HL-60 (cell line): ENCODE data around the gene UAP1.

Experiments
- DNase-seq, 2 experiments: peaks; one replicate each; pipeline ENCODE4 v3.0.0-alpha.2; 2010 to 2020; ENCODE audit warnings: low read depth in 1 of 2, low spot score in 1 of 2
- H3K27ac ChIP-seq: fragments of 250-450 bp; sonication (Bioruptor Pico); replicated peaks from 2 replicates; pipeline ENCODE4 v1.5.1; 2020; ENCODE audit warnings: mild to moderate bottlenecking, moderate library complexity
- H3K27me3 ChIP-seq: fragments of 250-450 bp; sonication (Bioruptor Pico); 2 replicates; pipeline ENCODE4 v1.5.1; 2021; ENCODE audit warnings: mild to moderate bottlenecking, moderate library complexity; ENCODE audit not compliant: insufficient read depth, poor library complexity, severe bottlenecking
- H3K4me3 ChIP-seq: replicated peaks from 2 replicates; pipeline ENCODE4 v1.5.1; 2011; ENCODE audit warnings: mild to moderate bottlenecking, control low read depth, low read length; ENCODE audit not compliant: insufficient read depth
- CTCF ChIP-seq: IDR thresholded peaks from one replicate; pipeline ENCODE4 v1.5.1; 2011; ENCODE audit warnings: low read length, control low read depth, inconsistent platforms; ENCODE audit not compliant: insufficient read depth
- GABPA ChIP-seq: IDR thresholded peaks from 2 replicates; pipeline ENCODE4 v1.6.1; 2012; ENCODE audit warnings: low read depth
- POLR2AphosphoS5 ChIP-seq: IDR thresholded peaks from 2 replicates; pipeline ENCODE4 v1.6.1; 2012; ENCODE audit warnings: low read depth
- REST ChIP-seq: IDR thresholded peaks from 2 replicates; pipeline ENCODE4 v1.6.1; 2012; ENCODE audit warnings: low read depth; ENCODE audit not compliant: insufficient replicate concordance
- SPI1 ChIP-seq: IDR thresholded peaks from 2 replicates; pipeline ENCODE4 v1.6.1; 2012; ENCODE audit warnings: low read depth, mild to moderate bottlenecking, borderline replicate concordance

UAP1 gene

GRCh38 chr1:162625679-162626078 is 64.2 kb downstream of the UAP1 start:
- TF ChIP-seq SPI1 (no peak), POLR2AphosphoS5 (no peak), CTCF (no peak), REST (no peak), GABPA (no peak)
- DNase-seq = no peak
- Histone ChIP-seq H3K27me3 (no peaks in the 10 kb centered on the region), H3K27ac (no peak overlapping the region), H3K4me3 (no peak overlapping the region)

- no peaks in the 10 kb centered on the region for H3K27me3 ChIP-seq
- no peak for DNase-seq
- H3K27ac ChIP-seq = no peak overlapping the region
- TF ChIP-seq REST (no peak), SPI1 (no peak), POLR2AphosphoS5 (no peak), CTCF (no peak), GABPA (no peak)
- no peak overlapping the region for H3K4me3 ChIP-seq
Measured at GRCh38 chr1:162626094-162626493, 64.6 kb downstream of the UAP1 start.

- H3K4me3 ChIP-seq = no peak overlapping the region
- TF ChIP-seq REST (no peak), CTCF (no peak), GABPA (no peak), SPI1 (no peak), POLR2AphosphoS5 (no peak)
- H3K27me3 ChIP-seq = no peaks in the 10 kb centered on the region
- H3K27ac ChIP-seq = no peak overlapping the region
- no peak for DNase-seq
Measured at GRCh38 chr1:162626761-162627160, 65.2 kb downstream of the UAP1 start.
